Ovary (tissue), 9 donors: ENCODE data around the gene MEF2D. TPM values are rescaled to one million over a fixed set of nuclear protein-coding genes. Genes with fewer than 3 reads are reported as not detected.

Experiments used
- DNase-seq, 5 donors: peaks; one replicate each; pipeline ENCODE4 v3.0.0-alpha.2; 2019 to 2020
- H3K27ac ChIP-seq, 2 donors: fragments of 200-600 bp; one replicate each; pipeline versions ENCODE4 v1.5.1 to v1.8.0; 2019 to 2022
- H3K27me3 ChIP-seq: fragments of 200-600 bp; one replicate; pipeline ENCODE4 v1.8.0; 2022
- H3K36me3 ChIP-seq: fragments of 200-600 bp; sonication (generic); one replicate; pipeline ENCODE4 v1.5.1; 2019
- H3K4me1 ChIP-seq: one replicate; pipeline ENCODE4 v1.8.1; 2013; ENCODE audit warnings: mild to moderate bottlenecking, moderate library complexity; ENCODE audit not compliant: insufficient read depth
- H3K4me3 ChIP-seq: fragments of 200-600 bp; sonication (generic); one replicate; pipeline ENCODE4 v1.5.1; 2017
- H3K9me3 ChIP-seq, 2 donors: fragments of 200-600 bp in 1 of 2; sonication (generic) in 1 of 2; one replicate each; pipeline versions ENCODE4 v1.5.1 to v1.8.1; 2013 to 2019; ENCODE audit warnings: mild to moderate bottlenecking in 1 of 2, moderate library complexity in 1 of 2
- EP300 ChIP-seq: sonication (generic); formaldehyde crosslinking; IDR thresholded peaks from one replicate; pipeline ENCODE4 v1.6.1; 2017; ENCODE audit warnings: antibody characterized with exemption
- POLR2A ChIP-seq: fragments of 450-650 bp; IDR thresholded peaks from one replicate; pipeline ENCODE4 v1.6.1; 2017; ENCODE audit warnings: antibody characterized with exemption, mild to moderate bottlenecking, moderate library complexity
- WGBS, 3 donors: extraction: QIAGEN DNeasy Blood & Tissue Kit in 1 of 3; methylation state at CpG; one replicate each; pipeline versions ENCODE4 v1.1.5 to v1.1.7; 2013 to 2017; 5-methylcytosine and 5-hydroxymethylcytosine counted together
- intact Hi-C, 4 donors: fragments of 100-400 bp; cut with DNase I; formaldehyde crosslinking; loops; one replicate each; pipeline versions ENCODE4 v1.11.0 to v1.15.1; 2022 to 2023
- polyA plus RNA-seq, 2 donors: library from polyadenylated mRNA; stranded (reverse); fragments of 200-250 nt in 1 of 2; fragments of 350-450 nt in 1 of 2; fragmentation: Illumina TruSeq in 1 of 2; extraction: RNeasy Lipid Tissue Mini Kit (QIAGEN cat#74804) in 1 of 2; gene quantifications; one replicate each; pipeline ENCODE4 v1.2.3, GENCODE V29; 2013 to 2014
- total RNA-seq, 7 donors: library from RNA; depleted of rRNA in 2 of 7; stranded (reverse); fragments of >200 nt in 2 of 7; fragmentation: NEBNext Ultra II Directional in 3 of 7; extraction: Animal tissue kit (Norgen Biotek cat#: 25700) in 3 of 7; gene quantifications; one replicate each; pipeline versions ENCODE4 v1.1.0 to v1.2.4, GENCODE V29; 2016 to 2023
- TF ChIP-seq, protein P1 (sequence below), 3 donors: fragments of 450-650 bp in 2 of 3; fragments of 200-600 bp in 1 of 3; IDR thresholded peaks; one replicate each; pipeline versions ENCODE4 v1.5.1 to v1.8.0; 2016 to 2022; ENCODE audit warnings: antibody characterized with exemption in 3 of 3, mild to moderate bottlenecking in 1 of 3
- donor health status: DM: no; HTN: no; CAD: no; lungs with moderate emphysema.
- donor health status: DM: no; HTN: no; CAD: no.
- donor health status: Bipolar disorder and iron deficiency.
- donor health status: DM: yes; HTN: yes; CAD: no.
- donor health status: DM: no; HTN: no; CAD: no.
- donor health status: DM: yes; HTN: yes; CAD: no.

The MEF2D gene
- total and polyA plus RNA-seq, 9 donors: 30.0 to 96.6 (median 57.6) TPM

DNA sequence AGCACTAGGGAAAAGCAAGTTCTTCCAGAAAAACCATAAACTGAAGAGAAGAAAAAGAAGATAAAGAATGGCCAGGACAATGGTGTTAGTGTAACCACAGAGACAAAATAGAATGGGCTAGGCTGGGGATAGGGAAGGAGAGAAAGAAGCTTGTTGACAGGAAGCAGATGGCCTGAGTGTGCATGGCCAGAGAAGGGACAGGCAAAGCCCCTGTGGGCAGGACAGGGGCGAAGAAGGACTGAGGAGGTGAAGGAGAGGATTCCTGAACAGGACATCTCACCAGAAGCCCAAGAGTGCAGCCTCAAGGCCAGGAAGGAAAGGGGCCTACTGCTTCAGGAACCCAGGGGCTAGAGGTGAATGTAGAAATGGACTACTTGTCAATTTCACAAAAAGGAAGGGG lies 42.5 kb upstream of the MEF2D start:
- TF ChIP-seq, protein P1, sequence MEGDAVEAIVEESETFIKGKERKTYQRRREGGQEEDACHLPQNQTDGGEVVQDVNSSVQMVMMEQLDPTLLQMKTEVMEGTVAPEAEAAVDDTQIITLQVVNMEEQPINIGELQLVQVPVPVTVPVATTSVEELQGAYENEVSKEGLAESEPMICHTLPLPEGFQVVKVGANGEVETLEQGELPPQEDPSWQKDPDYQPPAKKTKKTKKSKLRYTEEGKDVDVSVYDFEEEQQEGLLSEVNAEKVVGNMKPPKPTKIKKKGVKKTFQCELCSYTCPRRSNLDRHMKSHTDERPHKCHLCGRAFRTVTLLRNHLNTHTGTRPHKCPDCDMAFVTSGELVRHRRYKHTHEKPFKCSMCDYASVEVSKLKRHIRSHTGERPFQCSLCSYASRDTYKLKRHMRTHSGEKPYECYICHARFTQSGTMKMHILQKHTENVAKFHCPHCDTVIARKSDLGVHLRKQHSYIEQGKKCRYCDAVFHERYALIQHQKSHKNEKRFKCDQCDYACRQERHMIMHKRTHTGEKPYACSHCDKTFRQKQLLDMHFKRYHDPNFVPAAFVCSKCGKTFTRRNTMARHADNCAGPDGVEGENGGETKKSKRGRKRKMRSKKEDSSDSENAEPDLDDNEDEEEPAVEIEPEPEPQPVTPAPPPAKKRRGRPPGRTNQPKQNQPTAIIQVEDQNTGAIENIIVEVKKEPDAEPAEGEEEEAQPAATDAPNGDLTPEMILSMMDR (IDR thresholded peaks at IDR 0.05): no peak
- TF ChIP-seq EP300 (no peak), POLR2A (no peak)
- H3K36me3 ChIP-seq: no peaks in the 10 kb centered on the region
- 90 to 100% (median 97%) methylated on average over 1 of the region's 1 CpG for WGBS, 3 donors

DNA sequence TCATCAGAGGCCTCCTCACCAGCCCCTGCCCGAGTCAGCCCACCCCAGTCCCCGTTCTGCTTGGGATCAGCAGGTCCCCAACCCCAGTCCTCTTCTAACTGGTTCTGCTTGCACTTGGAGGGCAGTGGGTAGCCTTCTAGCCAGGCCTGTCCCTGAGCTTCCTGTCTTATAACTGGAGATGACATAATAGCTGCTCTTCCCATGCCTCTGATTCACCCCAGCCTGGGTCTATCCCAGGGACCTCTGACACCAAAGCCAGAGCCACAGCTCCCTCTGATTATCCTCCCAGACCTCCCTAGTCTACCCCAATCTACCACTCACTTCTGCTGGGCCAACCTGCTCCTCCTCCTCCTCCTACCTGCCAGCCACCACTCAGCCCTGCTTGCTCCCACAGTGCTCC lies 40.4 kb upstream of the MEF2D start:
- DNase-seq: no peak
- intact Hi-C loops: no loop called here
- H3K27ac ChIP-seq: no peak overlapping the region
- 93 to 97% (median 97%) methylated on average over 2 of the region's 2 CpGs for WGBS, 3 donors
- no peaks in the 10 kb centered on the region for H3K4me1 ChIP-seq
- TF ChIP-seq EP300 (no peak), POLR2A (no peak)
- no peak overlapping the region for H3K4me3 ChIP-seq
- H3K9me3 ChIP-seq: no peaks in the 10 kb centered on the region
- H3K36me3 ChIP-seq: no peaks in the 10 kb centered on the region
- no peaks in the 10 kb centered on the region for H3K27me3 ChIP-seq

More for the DNA sequence above, 42.5 kb upstream of the MEF2D start:
- no peak for DNase-seq
- intact Hi-C loops: no loop called here
- no peaks in the 10 kb centered on the region for H3K4me1 ChIP-seq
- H3K9me3 ChIP-seq: no peaks in the 10 kb centered on the region
- H3K27ac ChIP-seq: no peak overlapping the region
- no peak overlapping the region for H3K4me3 ChIP-seq
- no peaks in the 10 kb centered on the region for H3K27me3 ChIP-seq

DNA sequence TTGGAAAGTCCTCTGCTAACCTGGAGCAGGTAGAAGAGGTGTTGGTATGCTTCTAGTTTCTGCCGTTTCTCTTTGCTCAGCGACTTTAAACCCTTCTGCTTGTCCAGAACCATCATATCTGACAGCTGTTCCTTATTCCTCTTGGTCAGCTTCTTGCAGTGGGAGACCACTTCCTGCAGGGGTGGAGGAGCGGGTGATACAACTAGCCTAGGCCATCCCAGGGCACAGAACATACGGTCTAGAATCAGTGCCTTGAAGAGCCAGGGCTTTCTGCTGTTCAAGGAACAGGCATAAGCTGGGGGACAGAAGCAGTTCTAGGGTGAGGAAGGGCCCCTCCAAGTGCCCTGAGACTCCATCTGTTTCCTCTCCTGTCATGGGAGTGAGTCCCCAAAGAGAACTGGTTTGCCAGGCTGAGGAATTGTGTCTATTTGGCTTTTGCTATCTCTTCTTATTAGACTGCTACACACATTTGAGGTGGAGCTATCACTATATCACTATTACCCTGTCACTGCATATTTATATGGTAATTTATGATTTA lies 39.3 kb upstream of the MEF2D start:
- Histone ChIP-seq H3K4me3 (no peak overlapping the region), H3K27ac (no peak overlapping the region), H3K4me1 (no peaks in the 10 kb centered on the region), H3K36me3 (no peaks in the 10 kb centered on the region), H3K9me3 (no peaks in the 10 kb centered on the region), H3K27me3 (no peaks in the 10 kb centered on the region)
- DNase-seq: no peak
- TF ChIP-seq, protein P1 (IDR thresholded peaks at IDR 0.05): no peak
- no peak for TF ChIP-seq POLR2A
- TF ChIP-seq EP300: no peak
- 86 to 95% (median 90%) methylated on average over 4 of the region's 4 CpGs for WGBS, 3 donors
- intact Hi-C loops: no loop called here

DNA sequence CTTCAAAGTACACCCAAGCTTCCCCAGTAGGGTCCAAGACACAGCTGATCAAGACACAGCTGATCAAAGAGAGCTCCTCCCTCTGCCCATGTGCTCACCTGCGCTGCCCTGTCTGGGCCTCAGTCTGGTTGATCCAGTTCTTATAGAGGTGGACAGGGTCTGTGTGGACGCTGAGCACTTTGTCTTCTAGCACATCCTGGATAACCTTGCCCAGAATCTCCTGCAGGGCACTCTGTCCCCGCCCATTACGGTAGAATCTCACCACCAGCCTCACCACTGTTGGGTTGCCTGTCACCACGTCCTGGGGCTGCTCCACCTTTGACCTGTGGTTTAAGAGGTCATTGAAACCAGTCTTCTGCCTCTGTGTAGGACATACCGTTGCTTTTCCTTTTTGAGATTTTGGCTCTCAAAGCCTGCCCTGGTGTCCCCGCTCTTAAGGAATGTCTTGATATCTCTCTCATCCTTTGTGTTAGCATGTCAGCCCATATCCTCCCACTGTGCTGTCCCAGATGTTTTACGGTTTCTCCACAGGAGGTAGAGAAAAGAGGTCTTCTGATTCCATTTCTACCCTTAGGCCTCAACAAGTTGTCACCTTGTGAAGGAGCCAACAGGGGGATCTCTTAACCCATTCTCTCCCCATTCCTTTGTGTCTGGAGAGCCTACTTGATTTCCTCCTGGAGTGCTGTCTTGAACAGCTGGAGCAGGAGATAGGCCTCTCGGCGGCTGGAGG lies 38.3 kb upstream of the MEF2D start:
- no peak overlapping the region for H3K4me3 ChIP-seq
- no peak overlapping the region for H3K27ac ChIP-seq
- WGBS, 3 donors: 82 to 83% (median 82%) methylated on average over 10 of the region's 10 CpGs
- no peaks in the 10 kb centered on the region for H3K4me1 ChIP-seq
- no peaks in the 10 kb centered on the region for H3K9me3 ChIP-seq
- no peaks in the 10 kb centered on the region for H3K27me3 ChIP-seq
- no peaks in the 10 kb centered on the region for H3K36me3 ChIP-seq
- TF ChIP-seq EP300: no peak
- TF ChIP-seq POLR2A: no peak
- TF ChIP-seq, protein P1 (IDR thresholded peaks at IDR 0.05): no peak
- DNase-seq: no peak
- intact Hi-C loops: no loop called here

DNA sequence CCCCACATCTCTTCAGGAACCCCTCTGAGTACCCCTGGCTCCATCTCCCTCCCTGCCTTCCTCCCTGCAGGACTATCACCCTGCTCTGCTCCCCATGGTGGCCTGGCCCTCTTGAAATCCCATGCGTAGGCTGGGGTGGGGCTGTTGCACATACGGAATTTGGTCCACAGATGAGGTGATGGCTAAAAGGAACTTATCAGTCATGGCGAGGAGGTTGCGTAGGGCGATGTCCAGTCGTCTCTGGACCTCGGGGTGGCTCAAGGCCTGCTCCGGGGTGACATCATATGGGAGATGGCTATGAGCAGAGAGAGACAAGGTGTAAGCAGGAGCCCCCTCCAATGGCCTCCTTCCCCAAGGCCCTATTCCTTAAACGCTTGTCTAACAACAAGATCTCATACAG lies 36.5 kb upstream of the MEF2D start:
- WGBS, 3 donors: 91 to 94% (median 93%) methylated on average over 9 of the region's 9 CpGs
- no peak for TF ChIP-seq EP300
- TF ChIP-seq, protein P1 (IDR thresholded peaks at IDR 0.05): no peak
- no peak for TF ChIP-seq POLR2A
- Histone ChIP-seq H3K4me1 (no peaks in the 10 kb centered on the region), H3K4me3 (no peak overlapping the region), H3K9me3 (no peaks in the 10 kb centered on the region), H3K27me3 (no peaks in the 10 kb centered on the region), H3K27ac (no peak overlapping the region), H3K36me3 (no peaks in the 10 kb centered on the region)
- DNase-seq: no peak
- intact Hi-C loops: no loop called here
